SK-N-SH treated with all-trans-retinoic acid at 6 μM for 48 hours (cell line): ENCODE measurements around the gene RNPEPL1.

ENCODE experiments used
- ATAC-seq: fragments of 200-7000 bp; cut with Tn5 transposase; 3 replicates; pipeline ENCODE4 v1.9.1; 2020; ENCODE audit warnings: mild to moderate bottlenecking, moderate library complexity
- BACH2 ChIP-seq: fragments of 250-450 bp; sonication (Bioruptor Pico); IDR thresholded peaks from 2 replicates; pipeline ENCODE4 v1.9.0; 2021; ENCODE audit warnings: mild to moderate bottlenecking, borderline replicate concordance
- CSDC2 ChIP-seq: fragments of 250-450 bp; sonication (Bioruptor Pico); IDR thresholded peaks from 2 replicates; pipeline ENCODE4 v1.5.0; 2020; ENCODE audit warnings: mild to moderate bottlenecking, moderate library complexity
- ISL1 ChIP-seq: fragments of 250-450 bp; sonication (Bioruptor Pico); IDR thresholded peaks from 2 replicates; pipeline ENCODE4 v2.1.2; 2022; ENCODE audit warnings: mild to moderate bottlenecking, moderate library complexity
- OSR1 ChIP-seq: fragments of 250-450 bp; sonication (Bioruptor Pico); IDR thresholded peaks from 2 replicates; pipeline ENCODE4 v1.8.0; 2022; ENCODE audit warnings: moderate library complexity, mild to moderate bottlenecking, inconsistent platforms
- PATZ1 ChIP-seq: fragments of 250-450 bp; sonication (Bioruptor Pico); IDR thresholded peaks from 2 replicates; pipeline ENCODE4 v1.8.0; 2020; ENCODE audit warnings: mild to moderate bottlenecking, moderate library complexity, borderline replicate concordance
- POU6F1 ChIP-seq: fragments of 250-450 bp; sonication (Bioruptor Pico); IDR thresholded peaks from 2 replicates; pipeline ENCODE4 v1.8.0; 2021; ENCODE audit warnings: low read depth, mild to moderate bottlenecking, moderate library complexity, borderline replicate concordance
- PPARA ChIP-seq: fragments of 250-450 bp; sonication (Bioruptor Pico); IDR thresholded peaks from 2 replicates; pipeline ENCODE4 v1.5.0; 2020; ENCODE audit warnings: mild to moderate bottlenecking, borderline replicate concordance
- SNAI2 ChIP-seq: fragments of 250-450 bp; sonication (Bioruptor Pico); IDR thresholded peaks from 2 replicates; pipeline ENCODE4 v1.5.0; 2020; ENCODE audit warnings: mild to moderate bottlenecking, moderate library complexity
- TCF4 ChIP-seq: fragments of 250-450 bp; sonication (Bioruptor Pico); IDR thresholded peaks from 2 replicates; pipeline ENCODE4 v1.8.0; 2021; ENCODE audit warnings: mild to moderate bottlenecking, moderate library complexity, borderline replicate concordance
- TOX ChIP-seq: fragments of 250-450 bp; sonication (Bioruptor Pico); IDR thresholded peaks from 2 replicates; pipeline ENCODE4 v1.8.0; 2021; ENCODE audit warnings: mild to moderate bottlenecking, moderate library complexity, borderline replicate concordance
- TSHZ2 ChIP-seq: fragments of 250-450 bp; sonication (Bioruptor Pico); IDR thresholded peaks from 2 replicates; pipeline ENCODE4 v1.5.0; 2020; ENCODE audit warnings: mild to moderate bottlenecking, moderate library complexity
- ZC3H10 ChIP-seq: fragments of 250-450 bp; sonication (Bioruptor Pico); IDR thresholded peaks from 2 replicates; pipeline ENCODE4 v1.5.1; 2021; ENCODE audit warnings: mild to moderate bottlenecking, moderate library complexity
- ZFP3 ChIP-seq: fragments of 250-450 bp; sonication (Bioruptor Pico); IDR thresholded peaks from 2 replicates; pipeline ENCODE4 v1.5.0; 2020; ENCODE audit warnings: mild to moderate bottlenecking, moderate library complexity
- ZFP30 ChIP-seq: fragments of 450-650 bp; formaldehyde crosslinking; IDR thresholded peaks from 2 replicates; pipeline ENCODE4 v1.5.0; 2022; ENCODE audit warnings: mild to moderate bottlenecking, moderate library complexity
- ZNF70 ChIP-seq: fragments of 450-650 bp; formaldehyde crosslinking; IDR thresholded peaks from 2 replicates; pipeline ENCODE4 v1.5.0; 2020; ENCODE audit warnings: mild to moderate bottlenecking, moderate library complexity
- ZNF8 ChIP-seq: fragments of 450-650 bp; formaldehyde crosslinking; IDR thresholded peaks from 2 replicates; pipeline ENCODE4 v1.5.0; 2020; ENCODE audit warnings: mild to moderate bottlenecking, moderate library complexity

Gene RNPEPL1

GRCh38 chr2:240590681-240591111 is 22.4 kb downstream of the RNPEPL1 start:
- TF ChIP-seq TOX (no peak), TSHZ2 (CRISPR knock-in tag) (no peak), ZC3H10 (CRISPR knock-in tag) (no peak), OSR1 (CRISPR knock-in tag) (no peak), BACH2 (CRISPR knock-in tag) (no peak), ZNF8 (CRISPR knock-in tag) (no peak), CSDC2 (CRISPR knock-in tag) (no peak), ISL1 (CRISPR knock-in tag) (no peak), POU6F1 (CRISPR knock-in tag) (no peak), SNAI2 (no peak), PPARA (CRISPR knock-in tag) (no peak), ZFP3 (no peak), PATZ1 (CRISPR knock-in tag) (no peak)
- no peak for ATAC-seq

GRCh38 chr2:240591226-240591625 is 22.9 kb downstream of the RNPEPL1 start:
- ATAC-seq = no peak
- no peak for TF ChIP-seq ZFP30 (CRISPR knock-in tag)
- TF ChIP-seq TCF4 (CRISPR knock-in tag) = no peak
- no peak for TF ChIP-seq PATZ1 (CRISPR knock-in tag)
- TF ChIP-seq ZNF8 (CRISPR knock-in tag) = no peak
- TF ChIP-seq SNAI2 = no peak
- no peak for TF ChIP-seq PPARA (CRISPR knock-in tag)
- no peak for TF ChIP-seq ISL1 (CRISPR knock-in tag)
- no peak for TF ChIP-seq TSHZ2 (CRISPR knock-in tag)
- TF ChIP-seq, all 23 proteins: peak for 0

- ATAC-seq = no peak
- TF ChIP-seq CSDC2 (CRISPR knock-in tag) (no peak), OSR1 (CRISPR knock-in tag) (no peak), ZC3H10 (CRISPR knock-in tag) (no peak), TCF4 (CRISPR knock-in tag) (no peak), SNAI2 (no peak), PATZ1 (CRISPR knock-in tag) (no peak), ZNF70 (CRISPR knock-in tag) (no peak), PPARA (CRISPR knock-in tag) (no peak)
Measured at GRCh38 chr2:240591784-240592183, 23.5 kb downstream of the RNPEPL1 start.
